T-helper 2 cell treated with Interferon-gamma antibody and Interleukin-4, amounts not matched to agents 100 ng/mL and 5 ng/mL, for 36 hours (primary cell): ENCODE results near the gene TBX2. TPM values are rescaled to one million over a fixed set of nuclear protein-coding genes. Genes with fewer than 3 reads are reported as not detected.
"Not testable (repeated sequence)": the region's sequence is repeated elsewhere in the genome, so short reads cannot be mapped to it uniquely, and the experiment has no call there.

Source experiments
- intact Hi-C: fragments of 100-400 bp; cut with micrococcal nuclease; formaldehyde crosslinking; loops from one replicate; pipeline ENCODE4 v1.15.1; 2023
- total RNA-seq: library from RNA; stranded (reverse); gene quantifications from 2 replicates; pipeline ENCODE4 v1.2.3, GENCODE V29; 2022

The TBX2 gene
- 0.05 TPM in 1 of 2 replicates, not detected in the other for total RNA-seq

- intact Hi-C loops = loop anchor here (10.0 kb wide), 1 partner anchor 675 kb away; no protein-coding TSS in a partner anchor
These were observed at the start of gene TBX2 for GRCh38 chr17:61399131-61400065. TBX2 (plus strand) TSS chr17:61399843; CDS start chr17:61400177, 334 bp downstream.

GRCh38 chr17:61351745-61352407, 47.8 kb upstream of the TBX2 start:
- intact Hi-C loops = no loop called here

GRCh38 chr17:61352408-61352770, 47.3 kb upstream of the TBX2 start:
- intact Hi-C loops = no loop called here

- intact Hi-C loops = no loop called here
These were observed 46.7 kb upstream of the TBX2 start for GRCh38 chr17:61352781-61353491.

- intact Hi-C loops = no loop called here
These were observed 46.0 kb upstream of the TBX2 start for GRCh38 chr17:61353615-61354014.

GRCh38 chr17:61354895-61355874, 44.5 kb upstream of the TBX2 start:
- intact Hi-C loops = no loop called here

GRCh38 chr17:61357061-61357460, 42.6 kb upstream of the TBX2 start:
- intact Hi-C loops = not testable (repeated sequence)

- intact Hi-C loops = loop anchor here (1.0 kb wide), 1 partner anchor 357 kb away; no protein-coding TSS in a partner anchor
These were observed 40.1 kb upstream of the TBX2 start for GRCh38 chr17:61359513-61359912.

- intact Hi-C loops = no loop called here
These were observed 39.2 kb upstream of the TBX2 start for GRCh38 chr17:61360318-61360943.

GRCh38 chr17:61361084-61361483, 38.6 kb upstream of the TBX2 start:
- intact Hi-C loops = no loop called here

- intact Hi-C loops = no loop called here
These were observed 37.2 kb upstream of the TBX2 start for GRCh38 chr17:61362396-61362795.

GRCh38 chr17:61362852-61363600, 36.6 kb upstream of the TBX2 start:
- intact Hi-C loops = no loop called here

GRCh38 chr17:61363601-61364462, 35.8 kb upstream of the TBX2 start:
- intact Hi-C loops = no loop called here

- intact Hi-C loops = no loop called here
These were observed 35.2 kb upstream of the TBX2 start for GRCh38 chr17:61364463-61364846.

- intact Hi-C loops = no loop called here
These were observed 33.4 kb upstream of the TBX2 start for GRCh38 chr17:61366076-61366714.

- intact Hi-C loops = no loop called here
These were observed 32.8 kb upstream of the TBX2 start for GRCh38 chr17:61366715-61367413.
